ENCODE measurements around the gene ACAP1.

GRCh38 chr17:7323731-7324437 is 12.4 kb upstream of the ACAP1 start:
- no peak for TF ChIP-seq EZH2 (IDR thresholded peaks at IDR 0.05)
- no peak for TF ChIP-seq POLR2AphosphoS5 (IDR thresholded peaks at IDR 0.05; ENCODE audit: borderline replicate concordance, low read depth, low read length)

All from SK-N-MC (cell line).